GM23338 (cell line): Measurements from ENCODE around the gene TBC1D5. TPM values are rescaled to one million over a fixed set of nuclear protein-coding genes. Genes with fewer than 3 reads are reported as not detected.

Experiments used
- ATAC-seq: fragments of 200-7000 bp; cut with Tn5 transposase; 3 replicates; pipeline ENCODE4 v1.9.1; 2020
- DNase-seq: peaks from one replicate; pipeline ENCODE4 v3.0.0-alpha.2; 2015; ENCODE audit warnings: low spot score
- H2AFZ ChIP-seq: fragments of 200-600 bp; sonication (generic); 2 replicates; pipeline ENCODE4 v1.8.0; 2016; ENCODE audit warnings: antibody characterized with exemption, mild to moderate bottlenecking, moderate library complexity
- H3F3A ChIP-seq: fragments of 200-600 bp; sonication (generic); replicated peaks from 2 replicates; pipeline ENCODE4 v1.8.0; 2017; ENCODE audit warnings: antibody characterized with exemption, mixed run types, low read depth
- H3K27ac ChIP-seq: fragments of 200-600 bp; sonication (generic); 2 replicates; pipeline ENCODE4 v1.6.1; 2016; ENCODE audit warnings: low read depth
- H3K27me3 ChIP-seq: fragments of 200-600 bp; sonication (generic); 2 replicates; pipeline ENCODE4 v1.8.0; 2016; ENCODE audit warnings: mild to moderate bottlenecking, mixed run types, moderate library complexity; ENCODE audit not compliant: insufficient read depth
- H3K36me3 ChIP-seq: fragments of 200-600 bp; sonication (generic); 2 replicates; pipeline ENCODE4 v1.8.0; 2016; ENCODE audit warnings: mild to moderate bottlenecking; ENCODE audit not compliant: insufficient read depth
- H3K4me1 ChIP-seq: fragments of 200-600 bp; sonication (generic); 2 replicates; pipeline ENCODE4 v1.8.0; 2016; ENCODE audit warnings: mild to moderate bottlenecking, moderate library complexity; ENCODE audit not compliant: insufficient read depth
- H3K4me2 ChIP-seq: fragments of 200-600 bp; sonication (generic); 2 replicates; pipeline ENCODE4 v1.7.1; 2017; ENCODE audit warnings: mixed run types
- H3K4me3 ChIP-seq: fragments of 200-600 bp; sonication (generic); 2 replicates; pipeline ENCODE4 v1.6.1; 2016; ENCODE audit warnings: mixed run types
- H3K79me2 ChIP-seq: fragments of 200-600 bp; sonication (generic); replicated peaks from 2 replicates; pipeline ENCODE4 v1.8.0; 2017; ENCODE audit warnings: mild to moderate bottlenecking; ENCODE audit not compliant: insufficient read depth
- H3K9me2 ChIP-seq: fragments of 200-600 bp; sonication (generic); 2 replicates; pipeline ENCODE4 v1.8.0; 2017; ENCODE audit not compliant: insufficient read depth
- H4K20me1 ChIP-seq: fragments of 200-600 bp; sonication (generic); replicated peaks from 2 replicates; pipeline ENCODE4 v1.8.0; 2017; ENCODE audit warnings: mild to moderate bottlenecking; ENCODE audit not compliant: insufficient read depth
- H3K27ac Mint-ChIP-seq: 2 replicates; pipeline ENCODE4 v1.8.0; 2020; ENCODE audit warnings: inconsistent platforms, mild to moderate bottlenecking, moderate library complexity, mixed read lengths
- H3K27me3 Mint-ChIP-seq: 3 replicates; pipeline ENCODE4 v1.8.0; 2022; ENCODE audit warnings: low read depth, mild to moderate bottlenecking, moderate library complexity, mixed read lengths, inconsistent platforms; ENCODE audit not compliant: insufficient read depth, poor library complexity
- H3K36me3 Mint-ChIP-seq: 3 replicates; pipeline ENCODE4 v1.8.0; 2021; ENCODE audit warnings: low read depth, mild to moderate bottlenecking, inconsistent platforms, moderate library complexity, mixed read lengths
- H3K4me1 Mint-ChIP-seq: 3 replicates; pipeline ENCODE4 v1.8.0; 2020; ENCODE audit warnings: mild to moderate bottlenecking, inconsistent platforms, mixed read lengths
- H3K4me3 Mint-ChIP-seq: 3 replicates; pipeline ENCODE4 v1.8.0; 2021; ENCODE audit warnings: moderate library complexity, mild to moderate bottlenecking, inconsistent platforms, mixed read lengths
- H3K9me3 Mint-ChIP-seq: 3 replicates; pipeline ENCODE4 v1.8.0; 2020; ENCODE audit warnings: moderate library complexity, mild to moderate bottlenecking, inconsistent platforms, mixed read lengths
- JUNB ChIP-seq: IDR thresholded peaks from one replicate; pipeline ENCODE4 v1.6.1; 2016; ENCODE audit warnings: antibody characterized with exemption; ENCODE audit not compliant: unreplicated experiment
- ZNF331 ChIP-seq: fragments of 250-450 bp; sonication (Bioruptor Pico); IDR thresholded peaks from 2 replicates; pipeline ENCODE4 v1.5.0; 2020; ENCODE audit warnings: low read depth, mild to moderate bottlenecking, moderate library complexity
- polyA plus RNA-seq: library from polyadenylated mRNA; unstranded; fragments of >200 nt; fragmentation: Nextera tagmentation; extraction: Ambion mirVana; gene quantifications from 2 replicates; pipeline ENCODE4 v1.2.1, GENCODE V29; 2016
- total RNA-seq: library from RNA; depleted of rRNA; stranded (reverse); fragments of >200 nt; shearing (Covaris generic); gene quantifications from 2 replicates; pipeline ENCODE4 v1.2.3, GENCODE V29; 2014
- TF ChIP-seq, protein P1 (sequence below), 2 experiments: fragments of 200-600 bp in 1 of 2; sonication (generic) in 1 of 2; conservative IDR thresholded peaks; 2 replicates each; pipeline versions ENCODE4 v1.5.1 to v1.6.1; 2016 to 2017; ENCODE audit warnings: antibody characterized with exemption in 2 of 2, low read depth in 2 of 2, mild to moderate bottlenecking in 2 of 2, moderate library complexity in 1 of 2
- TF ChIP-seq, protein P2 (sequence below): IDR thresholded peaks from one replicate; pipeline ENCODE4 v1.6.1; 2018; ENCODE audit warnings: antibody characterized with exemption; ENCODE audit not compliant: unreplicated experiment
- TF ChIP-seq, protein P3 (sequence below): fragments of 250-450 bp; sonication (Bioruptor Pico); IDR thresholded peaks from 2 replicates; pipeline ENCODE4 v1.5.0; 2020; ENCODE audit warnings: mild to moderate bottlenecking, moderate library complexity

TBC1D5 gene
- total and polyA plus RNA-seq, 2 experiments from 2014 or later = 21.8 to 48.1 TPM

DNA sequence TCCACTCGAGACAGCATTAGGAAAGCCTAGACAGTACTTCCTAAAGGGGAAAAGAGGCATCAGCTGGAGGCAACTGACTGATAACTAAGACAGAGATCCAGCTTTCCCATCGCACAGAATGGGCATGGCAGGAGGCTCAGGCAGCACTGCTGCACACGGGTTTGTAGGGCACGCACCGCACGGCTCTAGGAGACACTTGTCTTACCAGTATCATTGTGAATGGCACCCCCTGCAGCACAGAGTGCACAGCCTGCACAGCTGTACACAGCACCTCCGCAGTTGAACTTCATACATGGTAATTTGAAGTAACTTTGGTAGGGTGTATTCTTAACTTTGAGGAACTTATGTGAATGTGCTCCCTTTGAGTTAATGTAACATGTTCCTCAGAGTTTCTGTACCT, 576.1 kb downstream of the TBC1D5 start:
- Histone ChIP-seq H3K4me2 (no peak overlapping the region), H3K27me3 (no peaks in the 10 kb centered on the region), H3K27ac (no peak overlapping the region), H3K4me3 (no peak overlapping the region), H2AFZ (no peak overlapping the region), H3K4me1 (no peaks in the 10 kb centered on the region), H3K9me2 (0 out of 2 replicates have a peak, but pooled peaks cover 7% of the 10 kb centered on the region), H3K79me2 (no peaks in the 10 kb centered on the region), H3F3A (no peaks in the 10 kb centered on the region), H4K20me1 (no peaks in the 10 kb centered on the region), H3K36me3 (no peaks in the 10 kb centered on the region; the same call in none of the 2 replicates)
- DNase-seq (no peak), ATAC-seq (no peak)
- Mint-ChIP-seq H3K4me3 (no peak overlapping the region), H3K27ac (no peak overlapping the region), H3K36me3 (no peaks in the 10 kb centered on the region), H3K27me3 (no peaks in the 10 kb centered on the region), H3K9me3 (no peaks in the 10 kb centered on the region), H3K4me1 (0 out of 3 replicates have a peak, but pooled peaks cover 4% of the 10 kb centered on the region)
- TF ChIP-seq, protein P1, sequence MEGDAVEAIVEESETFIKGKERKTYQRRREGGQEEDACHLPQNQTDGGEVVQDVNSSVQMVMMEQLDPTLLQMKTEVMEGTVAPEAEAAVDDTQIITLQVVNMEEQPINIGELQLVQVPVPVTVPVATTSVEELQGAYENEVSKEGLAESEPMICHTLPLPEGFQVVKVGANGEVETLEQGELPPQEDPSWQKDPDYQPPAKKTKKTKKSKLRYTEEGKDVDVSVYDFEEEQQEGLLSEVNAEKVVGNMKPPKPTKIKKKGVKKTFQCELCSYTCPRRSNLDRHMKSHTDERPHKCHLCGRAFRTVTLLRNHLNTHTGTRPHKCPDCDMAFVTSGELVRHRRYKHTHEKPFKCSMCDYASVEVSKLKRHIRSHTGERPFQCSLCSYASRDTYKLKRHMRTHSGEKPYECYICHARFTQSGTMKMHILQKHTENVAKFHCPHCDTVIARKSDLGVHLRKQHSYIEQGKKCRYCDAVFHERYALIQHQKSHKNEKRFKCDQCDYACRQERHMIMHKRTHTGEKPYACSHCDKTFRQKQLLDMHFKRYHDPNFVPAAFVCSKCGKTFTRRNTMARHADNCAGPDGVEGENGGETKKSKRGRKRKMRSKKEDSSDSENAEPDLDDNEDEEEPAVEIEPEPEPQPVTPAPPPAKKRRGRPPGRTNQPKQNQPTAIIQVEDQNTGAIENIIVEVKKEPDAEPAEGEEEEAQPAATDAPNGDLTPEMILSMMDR (conservative IDR thresholded peaks at IDR 0.05; ENCODE audit: low read depth in 2 of 2) = peak in 1 of 2 experiments; percentile 17; a peak in 2 of 4 replicates
- TF ChIP-seq, protein P2, sequence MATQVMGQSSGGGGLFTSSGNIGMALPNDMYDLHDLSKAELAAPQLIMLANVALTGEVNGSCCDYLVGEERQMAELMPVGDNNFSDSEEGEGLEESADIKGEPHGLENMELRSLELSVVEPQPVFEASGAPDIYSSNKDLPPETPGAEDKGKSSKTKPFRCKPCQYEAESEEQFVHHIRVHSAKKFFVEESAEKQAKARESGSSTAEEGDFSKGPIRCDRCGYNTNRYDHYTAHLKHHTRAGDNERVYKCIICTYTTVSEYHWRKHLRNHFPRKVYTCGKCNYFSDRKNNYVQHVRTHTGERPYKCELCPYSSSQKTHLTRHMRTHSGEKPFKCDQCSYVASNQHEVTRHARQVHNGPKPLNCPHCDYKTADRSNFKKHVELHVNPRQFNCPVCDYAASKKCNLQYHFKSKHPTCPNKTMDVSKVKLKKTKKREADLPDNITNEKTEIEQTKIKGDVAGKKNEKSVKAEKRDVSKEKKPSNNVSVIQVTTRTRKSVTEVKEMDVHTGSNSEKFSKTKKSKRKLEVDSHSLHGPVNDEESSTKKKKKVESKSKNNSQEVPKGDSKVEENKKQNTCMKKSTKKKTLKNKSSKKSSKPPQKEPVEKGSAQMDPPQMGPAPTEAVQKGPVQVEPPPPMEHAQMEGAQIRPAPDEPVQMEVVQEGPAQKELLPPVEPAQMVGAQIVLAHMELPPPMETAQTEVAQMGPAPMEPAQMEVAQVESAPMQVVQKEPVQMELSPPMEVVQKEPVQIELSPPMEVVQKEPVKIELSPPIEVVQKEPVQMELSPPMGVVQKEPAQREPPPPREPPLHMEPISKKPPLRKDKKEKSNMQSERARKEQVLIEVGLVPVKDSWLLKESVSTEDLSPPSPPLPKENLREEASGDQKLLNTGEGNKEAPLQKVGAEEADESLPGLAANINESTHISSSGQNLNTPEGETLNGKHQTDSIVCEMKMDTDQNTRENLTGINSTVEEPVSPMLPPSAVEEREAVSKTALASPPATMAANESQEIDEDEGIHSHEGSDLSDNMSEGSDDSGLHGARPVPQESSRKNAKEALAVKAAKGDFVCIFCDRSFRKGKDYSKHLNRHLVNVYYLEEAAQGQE = no peak

DNA sequence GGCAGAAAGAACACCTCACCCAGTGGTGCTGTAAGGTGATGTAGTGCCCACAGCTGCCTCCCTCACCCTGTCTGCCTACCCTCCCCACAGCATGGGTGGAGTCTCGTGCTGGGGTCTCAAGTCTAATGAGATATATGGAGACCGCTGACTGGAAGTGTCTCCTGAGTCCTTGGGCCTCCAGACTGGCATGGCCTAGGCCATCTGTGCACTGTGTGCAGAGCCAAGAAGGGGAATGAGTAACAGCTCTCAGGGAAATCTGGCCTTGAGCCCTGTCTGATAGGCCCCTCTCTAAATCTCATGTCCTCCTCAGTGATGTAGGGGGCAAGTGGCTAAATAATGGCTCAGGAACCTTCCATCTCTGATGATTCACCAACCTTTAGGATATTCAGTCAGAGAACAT, 580.3 kb downstream of the TBC1D5 start:
- Histone ChIP-seq H3K9me2 (0 out of 2 replicates have a peak, but pooled peaks cover 6% of the 10 kb centered on the region), H3K4me3 (no peak overlapping the region), H2AFZ (no peak overlapping the region), H3K36me3 (no peaks in the 10 kb centered on the region; the same call in 1 of the 2 replicates), H3F3A (no peaks in the 10 kb centered on the region), H3K4me2 (no peak overlapping the region), H3K4me1 (no peaks in the 10 kb centered on the region), H3K79me2 (no peaks in the 10 kb centered on the region), H4K20me1 (no peaks in the 10 kb centered on the region), H3K27me3 (no peaks in the 10 kb centered on the region), H3K27ac (no peak overlapping the region)
- Mint-ChIP-seq H3K27me3 (no peaks in the 10 kb centered on the region), H3K4me3 (no peak overlapping the region), H3K36me3 (no peaks in the 10 kb centered on the region), H3K27ac (no peak overlapping the region), H3K9me3 (no peaks in the 10 kb centered on the region), H3K4me1 (no peaks in the 10 kb centered on the region)
- ATAC-seq (no peak), DNase-seq (no peak)
- TF ChIP-seq, protein P3, sequence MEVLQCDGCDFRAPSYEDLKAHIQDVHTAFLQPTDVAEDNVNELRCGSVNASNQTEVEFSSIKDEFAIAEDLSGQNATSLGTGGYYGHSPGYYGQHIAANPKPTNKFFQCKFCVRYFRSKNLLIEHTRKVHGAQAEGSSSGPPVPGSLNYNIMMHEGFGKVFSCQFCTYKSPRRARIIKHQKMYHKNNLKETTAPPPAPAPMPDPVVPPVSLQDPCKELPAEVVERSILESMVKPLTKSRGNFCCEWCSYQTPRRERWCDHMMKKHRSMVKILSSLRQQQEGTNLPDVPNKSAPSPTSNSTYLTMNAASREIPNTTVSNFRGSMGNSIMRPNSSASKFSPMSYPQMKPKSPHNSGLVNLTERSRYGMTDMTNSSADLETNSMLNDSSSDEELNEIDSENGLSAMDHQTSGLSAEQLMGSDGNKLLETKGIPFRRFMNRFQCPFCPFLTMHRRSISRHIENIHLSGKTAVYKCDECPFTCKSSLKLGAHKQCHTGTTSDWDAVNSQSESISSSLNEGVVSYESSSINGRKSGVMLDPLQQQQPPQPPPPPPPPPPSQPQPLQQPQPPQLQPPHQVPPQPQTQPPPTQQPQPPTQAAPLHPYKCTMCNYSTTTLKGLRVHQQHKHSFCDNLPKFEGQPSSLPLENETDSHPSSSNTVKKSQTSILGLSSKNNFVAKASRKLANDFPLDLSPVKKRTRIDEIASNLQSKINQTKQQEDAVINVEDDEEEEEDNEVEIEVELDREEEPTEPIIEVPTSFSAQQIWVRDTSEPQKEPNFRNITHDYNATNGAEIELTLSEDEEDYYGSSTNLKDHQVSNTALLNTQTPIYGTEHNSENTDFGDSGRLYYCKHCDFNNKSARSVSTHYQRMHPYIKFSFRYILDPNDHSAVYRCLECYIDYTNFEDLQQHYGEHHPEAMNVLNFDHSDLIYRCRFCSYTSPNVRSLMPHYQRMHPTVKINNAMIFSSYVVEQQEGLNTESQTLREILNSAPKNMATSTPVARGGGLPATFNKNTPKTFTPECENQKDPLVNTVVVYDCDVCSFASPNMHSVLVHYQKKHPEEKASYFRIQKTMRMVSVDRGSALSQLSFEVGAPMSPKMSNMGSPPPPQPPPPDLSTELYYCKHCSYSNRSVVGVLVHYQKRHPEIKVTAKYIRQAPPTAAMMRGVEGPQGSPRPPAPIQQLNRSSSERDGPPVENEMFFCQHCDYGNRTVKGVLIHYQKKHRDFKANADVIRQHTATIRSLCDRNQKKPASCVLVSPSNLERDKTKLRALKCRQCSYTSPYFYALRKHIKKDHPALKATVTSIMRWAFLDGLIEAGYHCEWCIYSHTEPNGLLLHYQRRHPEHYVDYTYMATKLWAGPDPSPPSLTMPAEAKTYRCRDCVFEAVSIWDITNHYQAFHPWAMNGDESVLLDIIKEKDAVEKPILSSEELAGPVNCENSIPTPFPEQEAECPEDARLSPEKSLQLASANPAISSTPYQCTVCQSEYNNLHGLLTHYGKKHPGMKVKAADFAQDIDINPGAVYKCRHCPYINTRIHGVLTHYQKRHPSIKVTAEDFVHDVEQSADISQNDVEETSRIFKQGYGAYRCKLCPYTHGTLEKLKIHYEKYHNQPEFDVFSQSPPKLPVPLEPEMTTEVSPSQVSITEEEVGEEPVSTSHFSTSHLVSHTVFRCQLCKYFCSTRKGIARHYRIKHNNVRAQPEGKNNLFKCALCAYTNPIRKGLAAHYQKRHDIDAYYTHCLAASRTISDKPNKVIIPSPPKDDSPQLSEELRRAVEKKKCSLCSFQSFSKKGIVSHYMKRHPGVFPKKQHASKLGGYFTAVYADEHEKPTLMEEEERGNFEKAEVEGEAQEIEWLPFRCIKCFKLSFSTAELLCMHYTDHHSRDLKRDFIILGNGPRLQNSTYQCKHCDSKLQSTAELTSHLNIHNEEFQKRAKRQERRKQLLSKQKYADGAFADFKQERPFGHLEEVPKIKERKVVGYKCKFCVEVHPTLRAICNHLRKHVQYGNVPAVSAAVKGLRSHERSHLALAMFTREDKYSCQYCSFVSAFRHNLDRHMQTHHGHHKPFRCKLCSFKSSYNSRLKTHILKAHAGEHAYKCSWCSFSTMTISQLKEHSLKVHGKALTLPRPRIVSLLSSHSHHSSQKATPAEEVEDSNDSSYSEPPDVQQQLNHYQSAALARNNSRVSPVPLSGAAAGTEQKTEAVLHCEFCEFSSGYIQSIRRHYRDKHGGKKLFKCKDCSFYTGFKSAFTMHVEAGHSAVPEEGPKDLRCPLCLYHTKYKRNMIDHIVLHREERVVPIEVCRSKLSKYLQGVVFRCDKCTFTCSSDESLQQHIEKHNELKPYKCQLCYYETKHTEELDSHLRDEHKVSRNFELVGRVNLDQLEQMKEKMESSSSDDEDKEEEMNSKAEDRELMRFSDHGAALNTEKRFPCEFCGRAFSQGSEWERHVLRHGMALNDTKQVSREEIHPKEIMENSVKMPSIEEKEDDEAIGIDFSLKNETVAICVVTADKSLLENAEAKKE (CRISPR knock-in tag) = no peak
- no peak for TF ChIP-seq ZNF331 (CRISPR knock-in tag)
- no peak for TF ChIP-seq JUNB
- TF ChIP-seq, protein P2 = no peak
